HG03575 (cell line): ENCODE results near the gene ACOT12.
"Not testable (repeated sequence)": the region's sequence is repeated elsewhere in the genome, so short reads cannot be mapped to it uniquely, and the experiment has no call there.

Source experiments
- ATAC-seq: cut with Tn5 transposase; IDR thresholded peaks from one replicate; pipeline ENCODE4 v1.9.1; 2021; ENCODE audit not compliant: unreplicated experiment, insufficient number of reproducible peaks, low FRiP score; ENCODE audit errors: extremely low read depth

The ACOT12 gene

DNA sequence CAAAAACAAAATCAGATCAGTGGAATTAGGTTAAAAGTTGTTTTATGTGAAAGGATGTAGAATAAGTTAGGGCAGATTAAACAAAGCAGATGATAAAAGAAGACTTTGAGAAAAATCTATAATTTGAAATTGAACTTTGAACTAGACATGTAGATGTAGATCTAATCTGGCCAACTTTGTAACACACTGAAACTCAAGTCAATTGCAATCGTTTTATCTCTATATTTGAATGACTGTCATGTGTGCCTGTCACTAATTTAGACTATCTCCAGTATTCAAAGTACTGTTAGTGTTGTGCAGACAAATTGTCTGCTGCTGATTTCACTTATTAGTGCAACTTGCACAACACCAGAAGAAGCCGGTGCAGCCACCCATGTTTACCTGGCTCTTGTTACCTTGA, 39.8 kb downstream of the ACOT12 start:
- ATAC-seq, result no peak

DNA sequence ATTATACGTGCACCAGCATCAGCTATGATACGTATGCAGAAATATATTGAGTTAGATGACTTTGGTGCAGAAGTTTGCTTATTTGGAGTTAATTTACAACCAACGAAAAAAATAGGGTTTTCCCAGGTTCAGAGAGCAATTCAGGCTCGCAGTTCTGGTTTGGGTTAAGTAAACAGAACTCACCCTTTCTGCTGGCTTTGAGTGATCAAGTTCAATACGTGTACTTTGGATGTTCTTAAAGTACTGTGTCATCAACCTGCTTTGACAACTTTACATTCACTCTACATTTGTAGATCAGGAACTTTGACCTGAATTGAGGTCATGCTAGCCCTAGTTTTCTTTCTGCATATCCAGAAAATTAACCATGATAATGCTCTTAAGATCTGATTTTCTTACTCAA, 40.7 kb downstream of the ACOT12 start:
- no peak for ATAC-seq

DNA sequence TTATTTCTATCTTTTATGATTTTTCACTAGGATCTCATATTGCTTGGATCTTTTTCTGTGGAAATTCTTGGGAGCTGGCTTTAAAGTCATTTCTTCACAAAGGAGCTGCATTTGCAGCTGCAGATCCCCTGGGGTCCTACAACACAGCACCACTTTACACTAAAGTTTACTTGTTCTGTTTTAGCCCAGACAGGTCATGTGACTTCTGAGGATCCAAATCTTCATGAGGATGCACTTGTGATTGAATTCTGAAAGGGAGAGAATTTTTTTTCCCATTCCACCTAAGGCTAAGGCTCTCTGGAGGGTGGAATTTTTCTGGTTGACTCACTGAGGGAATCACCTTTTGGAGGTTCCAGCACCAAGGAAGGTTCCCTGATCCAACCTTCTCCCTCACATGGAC, 43.4 kb downstream of the ACOT12 start:
- ATAC-seq, result no peak

DNA sequence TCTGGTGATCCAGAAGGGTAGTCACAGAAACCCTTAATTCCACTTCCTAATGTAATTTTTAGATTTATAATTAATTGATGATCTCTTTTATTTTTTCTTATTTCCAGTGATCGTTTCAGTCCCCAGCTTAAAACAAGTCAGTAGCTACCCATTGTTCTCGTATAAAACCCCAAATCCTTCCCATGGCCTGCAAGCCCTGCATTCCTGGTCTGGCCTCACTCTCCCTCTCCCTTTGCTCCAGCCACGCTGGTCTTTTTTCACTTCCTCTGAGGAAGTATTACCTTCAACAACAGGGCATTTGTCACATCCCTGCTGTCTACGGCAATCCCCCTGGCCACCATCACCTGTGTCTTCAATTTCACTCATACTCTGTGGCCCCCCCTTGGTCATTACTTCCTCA, 44.8 kb downstream of the ACOT12 start:
- ATAC-seq, result no peak

DNA sequence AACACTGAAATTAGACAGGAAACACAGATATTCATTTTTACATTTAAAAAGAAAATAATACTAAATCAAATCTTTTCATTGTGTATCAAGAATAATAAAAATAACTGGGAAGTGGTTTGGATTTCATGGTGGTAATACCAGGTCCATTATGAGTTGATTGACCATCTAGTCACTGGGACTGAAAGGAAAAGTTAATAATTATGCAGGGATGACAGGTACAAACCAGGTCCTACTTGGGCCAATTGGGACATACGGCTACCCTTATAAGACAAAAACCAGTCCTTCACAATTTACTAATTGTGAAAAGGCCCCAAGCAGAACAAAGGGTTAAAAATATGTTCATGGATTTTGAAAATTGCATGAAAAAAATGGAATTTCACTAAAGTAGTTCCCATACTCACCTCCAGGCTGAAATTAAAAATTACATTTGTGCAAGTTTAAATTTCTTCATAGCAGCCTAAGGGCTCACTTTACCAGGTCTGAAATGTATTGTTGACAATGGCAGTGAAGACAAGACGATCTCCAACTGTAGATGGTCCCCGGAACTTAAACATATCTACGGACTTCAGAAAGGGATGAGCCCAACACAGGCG, 48.4 kb downstream of the ACOT12 start:
- ATAC-seq, result no peak

DNA sequence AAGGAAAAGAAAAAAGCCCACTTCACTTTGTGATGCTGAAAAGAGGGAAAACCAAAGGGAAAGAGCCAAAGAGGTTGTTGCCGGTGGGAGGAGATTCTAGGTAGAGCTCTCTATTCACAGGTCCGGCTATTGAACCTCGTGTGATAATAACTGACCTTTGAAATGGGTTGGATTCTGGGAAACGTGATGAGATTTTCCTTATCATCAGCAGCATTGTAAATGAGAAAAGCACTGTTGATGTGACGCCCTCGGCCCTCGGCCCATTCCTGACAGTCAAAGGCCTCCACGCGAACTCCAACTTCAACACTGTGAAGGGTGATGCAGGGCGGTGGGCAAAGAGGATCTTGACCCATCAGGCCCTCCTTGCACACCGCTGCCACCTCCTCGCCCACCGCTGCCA, 49.2 kb downstream of the ACOT12 start:
- no peak for ATAC-seq

DNA sequence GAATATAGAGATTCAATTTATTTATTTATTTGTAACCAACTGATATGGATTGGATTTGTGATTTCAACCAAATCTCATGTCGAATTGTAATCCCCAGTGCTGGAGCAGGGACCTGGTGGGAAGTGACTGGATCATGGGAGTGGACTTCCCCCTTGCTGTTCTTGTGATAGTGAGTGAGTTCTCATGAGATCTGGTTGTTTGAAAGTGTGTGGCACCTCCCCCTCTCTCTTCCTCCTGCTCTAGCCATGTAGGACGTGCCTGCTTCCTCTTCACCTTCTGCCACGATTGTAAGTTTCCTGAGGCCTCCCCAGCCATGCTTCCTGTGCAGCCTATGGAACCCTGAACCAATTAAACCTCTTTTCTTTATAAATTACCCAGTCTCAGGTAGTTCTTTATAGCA, 55.7 kb downstream of the ACOT12 start:
- ATAC-seq, result not testable (repeated sequence)

DNA sequence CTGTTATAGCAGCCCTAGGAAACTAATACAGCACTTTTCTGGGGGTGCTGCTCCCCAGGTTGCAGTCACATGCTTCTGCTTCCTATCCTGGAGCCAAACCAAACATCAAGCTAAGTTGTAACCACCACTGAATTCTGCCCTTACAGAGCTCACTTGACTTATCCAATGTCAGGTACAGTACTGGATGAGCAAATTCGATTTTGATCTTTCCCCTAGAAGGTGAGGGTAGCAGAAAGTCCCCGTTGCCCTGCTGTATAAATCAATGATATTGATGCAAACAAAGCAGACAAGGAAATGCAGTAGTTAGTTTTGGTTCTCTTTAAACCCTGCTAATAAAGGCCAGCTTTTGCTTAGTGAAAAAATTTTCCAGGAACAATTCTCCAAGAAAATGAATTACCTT, 56.1 kb downstream of the ACOT12 start:
- no peak for ATAC-seq

DNA sequence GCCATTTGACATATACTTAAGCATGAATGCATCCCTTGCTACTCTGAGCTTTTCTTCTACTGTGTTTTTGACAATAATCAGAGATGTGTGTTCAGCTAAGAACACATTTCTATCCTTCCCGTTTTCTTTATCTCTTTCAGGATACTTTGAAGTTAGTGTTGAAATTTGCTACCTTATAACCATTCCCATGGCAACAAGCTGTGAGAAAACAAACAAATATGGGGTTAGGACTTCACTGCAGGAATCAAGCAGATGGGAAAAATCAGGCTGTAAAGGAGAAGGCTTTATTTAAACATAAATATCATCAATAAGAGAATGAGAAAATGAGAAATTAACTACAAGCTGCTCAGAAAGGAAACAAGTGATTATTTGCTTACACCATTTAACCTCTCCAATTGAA, 57.4 kb downstream of the ACOT12 start:
- no peak for ATAC-seq

DNA sequence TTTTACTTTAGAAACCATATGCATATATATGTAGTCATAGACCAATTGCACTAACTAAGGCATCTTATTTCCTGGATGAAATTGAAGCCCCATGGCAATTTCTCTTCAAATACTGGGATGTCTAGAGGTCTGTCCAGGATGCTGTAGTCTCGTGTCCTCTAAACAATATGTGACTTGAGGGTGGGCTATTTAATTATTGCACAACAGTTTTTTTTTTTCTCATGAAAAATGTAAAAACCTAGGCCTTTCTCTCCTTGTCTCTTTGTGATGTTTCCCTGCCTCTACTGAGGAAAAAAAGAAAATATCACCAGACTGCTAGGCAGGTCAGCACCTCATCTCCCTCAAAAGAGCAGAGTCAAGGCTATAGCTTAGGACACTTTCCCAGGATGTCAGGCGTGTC, 58.0 kb downstream of the ACOT12 start:
- no peak for ATAC-seq

DNA sequence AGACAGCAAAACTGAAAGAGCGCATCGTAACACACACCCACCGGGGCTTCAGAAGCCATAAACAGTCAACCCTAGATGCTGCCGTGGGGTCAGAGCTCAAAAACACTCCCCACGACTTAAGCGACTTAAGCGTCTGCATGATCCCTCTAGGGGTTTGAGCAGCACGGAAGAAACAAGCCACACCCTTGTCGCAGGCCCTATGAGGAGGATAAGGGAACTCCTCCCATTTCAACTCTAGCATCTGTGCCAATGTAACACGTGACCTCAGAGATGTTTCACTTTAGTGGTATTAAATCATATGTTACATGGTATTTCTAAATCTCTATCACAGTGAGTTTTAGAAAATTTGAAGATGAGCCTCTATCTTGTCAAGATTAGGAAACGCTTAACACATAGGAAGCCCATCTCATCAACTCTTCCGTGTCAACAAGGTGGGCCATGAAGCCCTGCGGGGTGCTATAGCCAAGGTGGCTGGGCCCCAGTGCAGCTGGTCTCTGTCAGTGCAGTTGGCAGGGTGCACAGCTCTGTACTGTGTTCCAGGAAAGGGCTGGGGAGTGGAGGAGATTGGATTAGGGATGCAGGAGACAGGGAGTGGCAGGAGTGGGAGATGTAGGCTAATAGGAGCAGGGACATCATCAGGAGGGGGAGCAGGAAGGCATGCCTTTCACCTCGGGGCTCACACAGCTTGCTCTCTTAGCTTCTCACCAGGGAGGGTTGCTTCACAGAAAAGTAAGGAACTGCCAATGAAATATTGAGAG, 59.5 kb downstream of the ACOT12 start:
- no peak for ATAC-seq

DNA sequence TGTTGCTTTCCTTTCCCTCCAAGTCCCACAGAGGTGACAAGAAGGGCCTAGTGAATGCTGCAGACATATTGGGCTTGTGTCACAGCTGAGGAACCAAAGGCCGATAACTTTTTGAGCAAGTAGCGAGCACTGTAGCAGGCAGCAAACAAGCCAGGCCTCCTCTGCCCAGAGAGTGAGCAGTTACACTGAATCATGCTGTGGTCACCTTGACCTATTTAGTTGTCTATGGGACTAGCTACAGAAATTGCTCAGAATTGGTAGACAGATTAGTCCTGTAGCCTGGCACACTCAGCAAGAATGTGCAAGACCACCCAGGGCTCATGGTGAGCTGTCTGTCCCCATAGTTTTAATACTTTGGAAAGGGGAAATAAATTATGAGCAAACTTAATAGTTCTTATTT, 67.4 kb downstream of the ACOT12 start:
- no peak for ATAC-seq

DNA sequence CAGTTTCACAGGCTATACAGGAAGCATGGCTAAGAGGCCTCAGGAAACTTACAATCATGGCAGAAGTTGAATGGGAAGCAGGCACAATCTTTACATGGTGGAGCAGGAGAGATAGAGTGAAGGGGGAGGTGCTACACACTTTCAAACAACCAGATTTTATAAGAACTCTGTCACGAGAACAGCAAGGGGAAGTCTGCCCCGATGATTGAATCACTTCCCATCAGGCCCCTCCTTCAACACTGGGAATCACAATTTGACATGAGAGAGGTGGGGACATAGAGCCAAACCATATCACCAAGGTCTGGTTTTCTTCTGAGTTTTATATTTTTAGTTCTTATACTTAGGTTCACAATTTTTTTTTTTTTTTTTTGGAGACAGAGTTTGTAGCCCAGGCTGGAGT, 76.4 kb downstream of the ACOT12 start:
- ATAC-seq, result no peak

DNA sequence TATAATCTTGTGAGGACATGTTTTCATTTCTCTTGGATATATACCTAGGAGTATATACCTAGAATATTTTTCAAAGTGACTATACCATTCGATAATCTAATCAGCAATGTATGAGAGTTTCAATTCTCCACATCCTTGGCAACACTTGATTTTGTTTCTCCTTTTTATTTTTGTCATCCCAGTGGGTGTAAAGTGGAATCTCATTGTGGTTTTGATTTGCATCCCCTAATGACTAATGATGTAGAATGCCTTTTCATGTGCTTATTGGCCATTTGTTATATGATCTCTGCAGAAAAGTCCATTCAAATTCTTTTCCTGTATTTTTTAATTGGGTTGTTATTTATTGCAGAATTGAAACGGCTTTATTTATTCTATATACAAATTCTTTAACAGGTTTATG, 77.4 kb downstream of the ACOT12 start:
- no peak for ATAC-seq

DNA sequence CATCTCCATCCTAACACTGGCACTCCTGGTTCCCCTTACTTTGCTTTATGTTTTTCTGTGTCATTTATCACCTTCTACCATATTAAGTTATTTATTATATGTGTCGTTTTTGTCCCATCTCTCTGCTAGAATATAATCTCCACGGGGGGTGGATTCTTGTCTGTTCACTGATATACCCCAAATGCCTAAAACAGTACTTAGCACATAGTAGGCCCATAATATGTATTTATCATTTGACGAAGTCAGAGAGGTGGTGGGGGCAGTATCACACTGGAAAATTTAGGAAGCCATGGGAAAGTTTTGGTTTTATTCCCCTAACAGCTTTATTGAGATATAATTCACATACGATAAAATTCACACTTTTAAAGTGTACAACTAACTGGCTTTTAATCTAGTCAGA, 78.1 kb downstream of the ACOT12 start:
- no peak for ATAC-seq

DNA sequence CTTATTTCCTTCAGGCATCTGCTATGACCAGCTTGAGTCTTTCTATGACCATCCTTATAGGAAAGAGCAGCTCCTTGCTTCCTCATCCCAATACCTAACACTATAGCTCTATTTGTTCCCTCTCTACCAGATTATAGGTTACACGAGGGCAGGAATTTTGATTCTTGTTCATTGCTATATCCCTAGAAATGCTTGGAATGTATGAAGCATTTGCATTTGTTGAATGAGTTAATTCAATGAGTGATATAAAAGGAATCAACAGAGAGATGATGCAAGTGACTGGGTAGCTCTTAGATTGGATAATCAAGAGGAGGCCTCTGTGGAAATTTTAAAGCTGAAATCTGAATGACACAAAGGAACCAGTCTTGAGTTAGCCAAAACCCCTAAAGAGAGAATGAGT, 78.6 kb downstream of the ACOT12 start:
- ATAC-seq, result no peak

DNA sequence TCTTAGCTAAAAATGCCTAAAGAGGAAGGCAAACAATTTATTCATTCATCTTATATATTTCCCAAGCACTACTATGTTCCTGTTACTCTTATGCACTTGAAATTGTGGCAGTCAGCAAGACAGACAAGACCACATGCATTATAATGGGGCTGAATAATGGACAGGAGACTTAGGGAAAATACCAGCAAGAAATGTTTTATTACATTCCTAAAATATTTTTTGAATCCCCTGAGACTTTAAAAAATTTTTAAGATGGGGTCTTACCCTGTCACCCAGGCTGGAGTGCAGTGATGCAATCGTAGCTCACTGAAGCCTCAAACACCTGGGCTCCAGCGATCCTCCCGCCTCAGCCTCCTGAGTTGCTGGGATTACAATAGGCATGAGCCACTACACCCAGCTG, 79.4 kb downstream of the ACOT12 start:
- no peak for ATAC-seq

DNA sequence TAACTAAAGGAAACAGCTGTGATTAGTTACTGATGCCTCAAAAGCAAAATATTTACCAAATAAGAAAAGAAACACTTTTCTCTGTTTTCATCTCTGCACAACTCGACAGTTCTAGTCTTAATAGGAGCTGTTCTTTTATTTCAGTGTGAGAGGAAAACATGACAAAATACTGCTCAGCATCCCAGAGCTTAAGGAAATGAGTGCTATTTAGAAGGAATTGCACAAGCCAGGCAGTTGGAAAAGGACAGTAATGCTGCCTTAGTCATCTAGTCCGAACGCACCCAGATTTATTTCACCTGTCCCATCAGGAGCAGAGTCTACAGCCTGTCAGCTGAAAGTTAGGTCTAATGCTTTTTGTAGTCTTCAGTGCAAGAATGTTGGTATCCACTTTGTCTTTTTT, 80.2 kb downstream of the ACOT12 start:
- ATAC-seq, result no peak

DNA sequence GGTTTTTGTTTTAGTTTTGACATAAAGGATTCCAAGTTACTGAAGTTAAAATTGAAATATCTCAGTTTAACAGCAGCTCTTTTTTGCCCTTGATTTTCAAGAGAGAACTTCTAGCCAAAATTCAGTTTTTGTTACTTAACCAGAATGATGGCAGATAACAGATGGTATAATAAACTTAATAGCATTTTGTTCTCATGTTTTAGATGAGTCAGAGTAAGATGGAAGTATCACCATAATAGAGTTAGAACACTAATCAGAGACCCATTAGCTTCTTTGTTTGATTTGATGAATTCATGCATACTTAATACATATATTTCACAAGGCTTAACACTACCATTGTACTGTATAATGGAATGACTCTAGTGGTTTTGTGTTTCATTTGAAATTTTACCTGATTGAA, 80.7 kb downstream of the ACOT12 start:
- no peak for ATAC-seq

DNA sequence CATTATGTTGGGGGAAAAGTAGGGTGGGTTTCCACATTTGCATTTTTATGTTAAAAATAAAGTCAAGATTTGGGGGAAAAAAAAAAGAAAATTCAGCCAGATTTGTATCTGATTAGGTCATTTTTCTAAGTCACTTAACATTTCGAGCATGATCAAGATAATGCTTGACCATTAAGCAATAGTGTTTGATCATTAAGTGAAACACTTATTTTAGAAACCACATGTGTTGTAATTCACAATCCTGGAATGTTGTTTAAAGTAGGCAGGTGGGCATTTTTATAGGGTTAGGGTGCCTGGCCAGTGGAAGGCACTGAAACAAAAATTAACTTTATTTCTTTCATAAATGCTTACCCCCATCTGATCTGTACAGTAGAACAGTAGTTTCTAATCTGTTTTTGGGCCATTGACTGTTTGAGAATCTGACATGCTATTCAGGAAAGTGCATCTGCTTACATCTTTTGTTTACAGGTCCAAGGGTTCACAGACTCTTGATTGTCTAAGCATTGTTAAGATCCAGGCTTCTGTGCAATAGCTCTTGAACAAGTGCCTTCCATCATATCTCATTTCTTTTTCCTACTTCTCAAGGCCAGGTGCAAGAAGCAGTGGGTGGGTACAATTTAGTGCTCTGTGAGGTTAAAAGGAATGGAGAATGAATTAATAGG, 83.4 kb downstream of the ACOT12 start:
- no peak for ATAC-seq

DNA sequence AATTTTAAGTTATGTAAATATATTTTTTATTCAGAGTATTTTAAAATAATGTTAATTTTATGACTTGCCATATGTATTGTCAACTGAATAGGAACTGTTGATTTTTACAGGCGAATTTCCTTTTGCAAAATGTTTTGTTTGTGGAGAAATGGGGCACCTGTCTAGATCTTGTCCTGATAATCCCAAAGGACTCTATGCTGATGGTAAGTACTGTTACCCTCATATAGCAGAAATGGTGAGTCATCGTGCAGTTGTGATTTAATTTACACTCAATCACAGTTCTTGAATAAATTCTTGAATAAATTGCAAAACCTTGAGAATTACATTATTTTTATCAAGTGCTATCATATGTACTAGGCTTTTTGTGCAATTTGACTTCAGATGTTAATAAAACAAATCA, 85.1 kb downstream of the ACOT12 start:
- ATAC-seq, result no peak
